CD4-positive, alpha-beta T cell treated with Interleukin-6 at 100 ng/mL for 8 hours (primary cell): Measurements from ENCODE around the gene PRMT7.

Source experiments
- DNase-seq: peaks from one replicate; pipeline ENCODE4 v3.0.0-alpha.2; 2020; ENCODE audit warnings: mixed read lengths, low spot score

PRMT7 gene

GRCh38 chr16:68306633-68307032 lies 4.2 kb upstream of the PRMT7 start:
- no peak for DNase-seq

GRCh38 chr16:68309799-68310198 lies 1.0 kb upstream of the PRMT7 start:
- peak; percentile 21 for DNase-seq

GRCh38 chr16:68310437-68310773 lies 414 bp upstream of the PRMT7 start:
- no peak for DNase-seq

DNA sequence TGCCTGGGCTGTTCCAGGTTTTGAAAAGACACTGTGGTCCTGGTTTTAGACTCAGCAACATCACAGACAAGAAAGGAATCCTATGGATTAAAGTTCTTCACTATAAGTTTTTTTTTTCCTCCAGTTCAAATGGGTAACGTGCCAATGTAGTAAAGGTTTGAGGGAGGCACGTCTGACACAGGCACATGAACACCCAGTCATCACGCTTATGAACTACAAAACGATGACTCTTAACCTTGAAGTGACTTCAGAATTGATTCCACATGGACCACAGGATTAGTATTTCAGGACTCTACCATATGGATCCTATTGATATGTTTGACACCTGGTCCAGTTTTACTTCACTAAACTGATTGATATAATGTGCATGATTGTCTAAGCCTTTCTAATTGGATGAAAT lies 2.3 kb downstream of the PRMT7 start:
- DNase-seq, result no peak

DNA sequence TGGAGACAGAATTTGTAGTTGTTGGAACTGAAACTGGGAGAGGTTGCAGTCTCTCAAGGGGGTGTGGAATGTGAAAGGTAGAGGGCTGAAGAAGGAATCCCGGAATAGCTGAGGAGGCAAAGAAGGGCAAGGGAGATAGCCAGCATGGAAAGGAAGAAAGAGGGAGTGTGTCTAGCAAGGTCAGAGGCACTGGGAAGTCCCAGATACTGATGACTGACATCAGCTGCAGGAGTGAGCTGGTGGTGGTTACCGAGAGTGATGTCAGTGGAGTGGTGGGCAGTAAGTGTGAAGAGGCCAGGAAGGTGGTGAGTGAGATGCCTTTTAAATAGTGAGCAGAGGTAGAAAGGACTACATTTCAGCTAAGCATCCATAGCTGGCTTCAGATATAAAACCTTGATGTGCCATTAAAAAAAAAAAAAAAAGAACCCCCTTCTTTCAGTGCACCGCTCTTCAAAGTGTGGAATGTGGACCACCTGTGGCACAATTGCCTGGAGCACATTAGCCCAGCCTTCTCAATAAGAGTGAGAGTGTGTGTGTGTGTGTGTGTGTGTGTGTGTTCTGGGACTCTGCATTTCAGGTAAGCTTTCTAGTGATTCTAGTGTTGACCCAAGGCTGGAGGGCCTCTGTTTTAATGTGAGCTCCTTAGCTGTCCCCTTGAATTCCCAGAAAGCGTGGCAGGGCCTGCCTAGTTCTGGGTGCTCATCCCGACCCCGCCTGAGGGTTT lies 8.5 kb downstream of the PRMT7 start:
- no peak for DNase-seq

DNA sequence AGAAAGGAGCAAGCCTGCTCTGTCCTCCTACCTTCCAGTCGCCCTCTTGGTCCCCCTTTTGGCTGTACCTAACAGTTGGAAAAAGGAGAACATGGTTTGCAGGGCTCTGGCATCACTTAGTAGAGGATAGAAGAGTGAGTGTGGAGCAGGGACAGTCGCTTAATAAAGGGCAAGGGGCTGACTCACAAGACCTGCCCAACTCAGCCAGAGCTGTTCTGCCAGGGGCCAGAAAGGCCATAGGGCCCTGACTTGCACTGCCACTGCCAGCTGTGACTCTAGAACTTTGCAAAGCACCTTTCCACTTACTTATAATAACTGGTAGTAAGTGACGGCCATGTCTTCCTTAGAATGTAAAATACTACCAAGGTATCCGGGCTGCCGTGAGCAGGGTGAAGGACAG lies 13.5 kb downstream of the PRMT7 start:
- DNase-seq, result no peak

DNA sequence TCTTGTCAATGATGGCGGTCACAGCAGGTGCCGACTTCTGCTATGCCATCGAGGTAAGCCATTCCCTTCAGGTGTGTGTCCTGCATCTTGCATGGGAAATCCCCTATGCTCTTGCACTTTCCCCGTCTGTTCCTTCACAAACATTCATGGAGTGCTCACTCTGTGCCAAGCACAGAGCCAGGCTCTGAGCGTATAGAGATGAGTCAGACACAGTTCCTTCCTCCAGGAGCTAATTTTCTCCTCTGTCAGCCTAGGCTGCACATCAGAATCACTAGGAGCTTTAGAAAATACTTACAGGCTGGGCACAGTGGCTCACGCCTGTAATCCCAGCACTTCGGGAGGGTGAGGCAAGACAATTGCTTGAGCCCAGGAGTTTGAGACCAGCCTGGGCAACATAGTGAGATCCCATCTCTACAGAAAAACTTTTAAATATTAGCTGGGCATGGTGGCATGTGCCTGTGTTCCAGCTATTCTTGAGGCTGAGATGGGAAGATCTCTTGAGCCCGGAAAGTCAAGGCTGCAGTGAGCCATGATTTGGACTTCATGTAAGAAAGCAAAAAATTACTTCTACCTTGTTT lies 14.1 kb downstream of the PRMT7 start:
- no peak for DNase-seq

DNA sequence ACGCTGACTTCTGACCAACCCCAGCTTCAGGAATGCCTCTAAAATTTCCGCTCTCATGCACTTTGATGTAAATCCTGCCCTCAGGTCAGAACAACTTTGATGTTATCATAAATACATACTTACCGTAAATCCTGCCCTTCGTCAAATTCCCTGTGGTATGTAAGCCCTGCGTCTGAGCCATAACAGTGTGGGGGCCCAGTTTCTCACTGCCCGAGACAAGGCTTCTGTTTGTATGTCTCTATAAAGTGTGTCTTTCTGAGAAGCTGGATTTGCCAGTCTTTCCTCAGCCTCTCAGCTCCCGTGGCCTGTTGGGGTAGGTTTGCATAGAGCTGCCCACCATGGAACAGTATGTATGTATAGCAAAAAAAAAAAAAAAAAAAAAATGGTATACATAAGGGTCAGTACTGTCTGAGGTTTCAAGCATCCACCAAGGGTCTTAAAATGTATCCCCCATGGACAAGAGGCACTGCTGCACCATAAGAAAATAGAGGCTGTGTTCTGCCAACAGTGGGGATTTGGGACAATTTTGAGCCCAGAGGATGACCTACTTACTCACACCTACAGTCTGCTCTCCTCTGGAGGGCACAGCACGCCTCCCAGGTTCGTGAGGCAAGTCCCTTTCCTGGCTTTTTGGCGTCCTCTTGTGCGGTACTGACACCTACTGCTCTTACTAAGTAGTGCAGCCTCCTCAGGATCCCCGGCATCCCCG lies 17.5 kb downstream of the PRMT7 start:
- peak; percentile 81 for DNase-seq

GRCh38 chr16:68328860-68329390 lies 18.1 kb downstream of the PRMT7 start:
- DNase-seq, result no peak

DNA sequence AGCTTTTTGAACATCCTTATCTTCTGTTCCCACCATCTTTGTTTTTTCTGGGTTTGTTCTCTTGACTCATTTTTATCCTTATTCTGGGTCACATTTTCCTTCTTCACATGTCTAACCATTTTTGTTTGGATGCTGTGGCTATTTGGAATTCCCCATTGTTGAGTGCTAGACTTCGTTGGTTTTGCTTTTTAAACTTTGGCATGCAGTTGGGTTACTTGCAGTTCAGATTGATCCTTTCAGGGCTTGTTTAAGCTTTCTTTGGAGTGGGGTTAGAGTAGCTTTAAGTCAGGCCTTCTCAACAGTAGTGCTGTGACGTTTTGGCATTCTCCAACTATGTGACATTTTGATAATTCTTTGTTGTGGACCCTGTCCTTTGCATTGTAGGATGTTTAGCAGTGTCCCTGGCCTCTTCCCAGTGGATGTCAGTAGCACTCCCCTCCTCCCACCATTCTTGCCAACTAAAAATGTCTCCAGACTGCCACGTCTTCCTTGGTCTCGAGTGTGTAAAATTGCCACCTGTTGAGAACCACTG lies 21.1 kb downstream of the PRMT7 start:
- no peak for DNase-seq

GRCh38 chr16:68332411-68333121 lies 21.7 kb downstream of the PRMT7 start:
- no peak for DNase-seq

GRCh38 chr16:68335175-68335574 lies 24.4 kb downstream of the PRMT7 start:
- DNase-seq, result no peak

DNA sequence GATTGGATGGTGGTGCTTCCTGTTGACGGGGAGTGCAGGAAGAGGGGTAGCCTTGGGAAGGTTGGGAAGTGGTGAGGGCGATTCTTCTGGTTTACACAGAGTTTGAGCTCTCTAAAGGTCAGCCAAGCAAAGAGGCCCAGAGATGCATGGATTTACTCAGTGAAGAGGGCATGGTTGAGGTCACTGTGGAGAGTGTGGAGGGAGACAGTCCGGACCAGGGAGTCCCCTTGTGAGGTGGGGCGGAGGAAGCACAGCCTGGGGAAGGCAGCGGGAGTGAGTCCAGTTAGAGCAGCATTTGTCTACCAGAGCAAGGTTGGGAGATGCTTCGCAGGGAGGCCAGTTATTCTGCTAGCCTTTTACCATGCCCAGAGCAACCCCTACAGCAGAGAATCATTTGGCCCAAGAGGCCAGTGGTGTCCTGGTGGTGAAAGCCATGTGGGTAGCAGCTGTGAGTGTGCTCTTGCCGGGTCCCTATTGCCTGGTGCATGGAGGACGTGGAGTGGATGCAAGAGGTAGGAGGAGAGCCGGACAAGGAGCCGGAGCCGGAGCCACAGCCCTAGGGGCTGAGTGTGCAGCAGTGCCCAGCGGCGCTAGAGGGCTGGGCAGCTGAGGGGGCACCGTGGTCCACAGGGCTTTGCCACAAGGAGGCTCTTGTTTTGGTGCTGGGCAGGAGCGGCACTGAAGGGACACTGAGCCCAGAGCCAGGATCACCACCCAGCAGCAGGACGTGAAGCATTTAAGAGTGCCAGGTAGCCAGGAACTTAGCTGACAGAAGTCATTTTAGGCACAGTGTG lies 27.7 kb downstream of the PRMT7 start:
- no peak for DNase-seq

DNA sequence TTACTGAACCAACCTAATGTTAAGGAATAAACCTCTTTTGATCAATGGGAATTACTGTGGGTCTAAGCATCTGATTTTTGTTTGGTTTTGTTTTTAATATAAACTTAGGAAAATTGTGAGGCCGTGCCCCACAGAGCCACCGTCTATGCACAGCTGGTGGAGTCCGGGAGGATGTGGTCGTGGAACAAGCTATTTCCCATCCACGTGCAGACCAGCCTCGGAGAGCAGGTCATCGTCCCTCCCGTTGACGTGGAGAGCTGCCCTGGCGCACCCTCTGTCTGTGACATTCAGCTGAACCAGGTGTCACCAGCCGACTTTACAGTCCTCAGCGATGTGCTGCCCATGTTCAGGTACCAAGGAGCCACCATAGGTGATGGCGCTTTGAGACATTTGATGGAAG lies 28.4 kb downstream of the PRMT7 start:
- no peak for DNase-seq

GRCh38 chr16:68342620-68343019 lies 31.8 kb downstream of the PRMT7 start:
- no peak for DNase-seq

DNA sequence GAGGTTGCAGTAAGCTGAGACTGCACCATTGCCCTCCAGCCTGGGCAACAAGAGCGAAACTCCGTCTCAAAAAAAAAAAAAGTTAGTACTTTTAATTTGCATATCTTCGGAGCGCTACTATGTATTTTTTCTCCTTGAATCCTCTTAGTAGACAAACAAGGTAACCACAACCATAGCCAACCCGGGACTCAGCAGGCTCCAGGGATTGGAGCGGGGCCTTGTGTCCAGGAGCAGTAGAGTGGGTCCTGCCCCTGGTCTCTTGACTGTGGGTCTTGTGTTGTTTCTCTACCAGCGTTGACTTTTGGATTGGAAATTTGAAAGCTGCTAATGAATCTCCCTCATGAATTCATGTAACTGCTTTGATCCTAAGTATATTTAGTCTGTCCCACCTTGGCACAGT lies 32.3 kb downstream of the PRMT7 start:
- DNase-seq, result no peak

DNA sequence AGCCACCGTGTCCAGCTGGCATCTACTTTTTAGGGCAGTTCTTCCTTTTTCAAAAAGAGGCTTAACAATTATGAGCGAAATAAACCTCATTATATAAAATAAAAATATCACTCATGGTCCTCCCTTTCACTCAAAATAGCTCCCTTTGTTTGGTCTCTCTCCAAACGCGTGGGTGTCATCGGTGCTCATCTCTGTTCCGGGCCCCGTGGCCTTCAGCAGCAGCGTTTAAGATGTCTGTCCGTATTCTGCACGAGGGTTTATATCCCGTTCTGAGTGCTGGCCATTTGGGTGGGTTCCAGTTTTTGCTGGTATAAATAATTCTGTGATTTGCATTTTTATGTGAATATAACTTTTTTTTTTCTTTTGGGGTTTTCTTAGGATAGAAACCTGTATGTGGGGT lies 33.4 kb downstream of the PRMT7 start:
- DNase-seq, result no peak

- no peak for DNase-seq
Observed at GRCh38 chr16:68345351-68345810, 34.6 kb downstream of the PRMT7 start.

DNA sequence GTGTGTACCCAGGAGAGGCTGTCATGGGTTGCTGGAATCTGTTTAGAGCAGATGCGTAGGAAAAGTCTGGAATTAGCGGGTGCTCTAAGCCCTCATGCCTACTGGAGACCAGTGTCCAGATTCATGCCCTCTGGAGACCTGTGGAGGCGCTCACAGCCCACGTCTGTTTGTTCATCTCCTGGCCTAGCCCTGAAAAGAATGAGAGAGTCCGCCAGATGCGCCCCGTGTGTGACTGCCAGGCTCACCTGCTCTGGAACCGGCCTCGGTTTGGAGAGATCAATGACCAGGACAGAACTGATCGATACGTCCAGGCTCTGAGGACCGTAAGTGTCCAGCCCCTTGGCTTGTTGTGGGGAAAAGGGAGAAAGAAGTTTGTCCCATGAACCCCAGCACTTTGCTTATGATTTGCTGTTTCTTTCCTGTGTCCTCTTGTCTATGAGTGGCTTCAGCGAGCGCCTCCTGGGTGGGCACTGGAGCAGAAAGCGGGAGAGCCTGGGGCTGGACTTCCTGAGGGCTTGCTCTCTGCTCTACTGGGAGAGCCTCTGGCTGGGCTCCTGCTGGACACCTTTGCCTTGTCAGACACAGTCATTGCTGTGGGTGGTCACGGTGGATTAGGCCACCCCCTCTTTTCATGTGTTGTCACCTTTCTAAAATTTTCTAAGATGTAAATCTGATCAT lies 35.3 kb downstream of the PRMT7 start:
- DNase-seq, result no peak

DNA sequence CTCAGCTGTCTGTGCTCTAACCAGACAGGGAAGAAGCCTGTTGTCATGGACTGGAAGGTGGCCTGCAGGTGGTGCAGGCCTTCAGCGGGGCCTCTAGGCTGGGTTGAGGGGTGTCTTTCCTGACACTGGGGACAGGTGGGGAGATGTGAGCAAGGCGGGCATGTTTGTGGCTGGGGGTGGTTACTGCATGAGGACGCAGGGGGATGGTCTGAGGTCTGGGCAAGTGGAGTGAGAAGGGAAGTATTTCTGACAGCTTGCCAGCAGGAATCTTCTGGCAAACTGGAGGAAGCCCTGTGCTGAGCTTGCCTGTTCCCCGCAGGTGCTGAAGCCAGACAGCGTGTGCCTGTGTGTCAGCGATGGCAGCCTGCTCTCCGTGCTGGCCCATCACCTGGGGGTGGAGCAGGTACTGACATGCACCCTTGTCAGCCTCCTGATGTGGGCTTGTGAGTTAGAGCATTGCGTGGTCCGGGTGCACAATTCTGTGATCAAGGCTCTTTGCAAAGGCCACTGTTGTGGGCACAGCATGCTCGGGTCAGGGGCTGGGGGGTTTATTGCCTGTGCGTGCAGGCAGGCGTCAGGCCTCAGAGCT lies 36.2 kb downstream of the PRMT7 start:
- DNase-seq, result no peak

DNA sequence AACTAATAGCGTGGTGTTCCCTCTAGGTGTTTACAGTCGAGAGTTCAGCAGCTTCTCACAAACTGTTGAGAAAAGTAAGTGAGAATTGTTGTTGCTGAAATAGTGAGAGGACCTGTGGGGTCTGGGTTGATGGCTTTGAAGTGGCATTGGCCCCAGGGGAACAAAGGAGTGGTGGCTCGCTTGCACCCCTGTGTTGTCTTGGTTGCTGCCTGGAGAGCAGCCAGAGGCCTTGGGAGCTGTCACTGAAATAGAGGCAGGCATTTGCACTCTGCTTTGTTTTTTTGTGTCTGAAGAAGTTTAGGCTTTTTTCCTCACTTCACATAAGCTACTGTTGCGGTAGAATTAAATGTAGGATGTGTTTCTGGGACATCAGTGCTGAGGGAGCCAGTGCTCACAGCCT lies 36.8 kb downstream of the PRMT7 start:
- no peak for DNase-seq
